Measurements from ENCODE around the gene PRR23B. TPM values are rescaled to one million over a fixed set of nuclear protein-coding genes. Genes with fewer than 3 reads are reported as not detected.

Gene PRR23B
- polyA plus RNA-seq, 1 donor from 2014 or later: not detected

DNA sequence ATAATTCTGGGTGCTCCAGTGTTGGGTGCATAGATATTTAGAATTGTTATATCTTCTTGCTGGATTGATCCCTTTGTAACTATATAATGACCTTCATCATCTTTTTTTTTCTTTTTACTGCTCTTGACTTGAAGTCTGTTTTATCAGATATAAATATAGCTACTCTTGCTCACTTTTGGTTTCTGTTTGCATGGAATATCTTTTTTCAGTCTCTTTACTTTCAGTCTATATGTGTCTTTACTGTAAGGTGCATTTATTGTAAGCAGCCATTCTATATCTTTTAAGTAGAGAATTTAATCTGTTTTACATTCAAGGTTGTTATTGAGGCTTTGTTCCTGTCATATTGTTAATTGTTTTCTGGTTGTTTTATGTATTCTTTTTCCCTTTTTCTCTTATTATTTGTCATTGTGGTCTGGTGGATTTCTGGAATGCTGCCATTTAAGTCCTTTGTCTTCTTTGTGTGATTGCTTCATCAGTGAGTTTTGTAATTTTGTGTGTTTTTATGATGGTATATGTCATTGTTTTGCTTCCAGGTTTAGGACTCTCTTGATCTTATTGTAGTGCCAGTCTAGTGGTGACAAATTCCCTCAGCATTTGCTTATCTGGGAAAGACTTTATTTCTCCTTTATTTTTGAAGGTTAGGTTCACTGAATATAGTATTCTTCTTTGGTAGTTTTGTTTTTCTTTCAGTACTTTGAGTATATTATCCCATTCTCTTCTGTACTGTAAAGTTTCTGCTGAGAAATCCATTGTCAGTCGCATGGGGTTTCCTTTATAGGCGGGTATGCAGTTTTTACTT, 32.3 kb upstream of the PRR23B start:
- no peaks in the 10 kb centered on the region for H3K27me3 ChIP-seq (ENCODE audit: insufficient read depth, low read depth, low read length)
- H2AFZ ChIP-seq (ENCODE audit: low read depth, low read length): no peak overlapping the region
- H3F3A ChIP-seq (ENCODE audit: insufficient read depth, low read length, poor library complexity, severe bottlenecking): no peaks in the 10 kb centered on the region

DNA sequence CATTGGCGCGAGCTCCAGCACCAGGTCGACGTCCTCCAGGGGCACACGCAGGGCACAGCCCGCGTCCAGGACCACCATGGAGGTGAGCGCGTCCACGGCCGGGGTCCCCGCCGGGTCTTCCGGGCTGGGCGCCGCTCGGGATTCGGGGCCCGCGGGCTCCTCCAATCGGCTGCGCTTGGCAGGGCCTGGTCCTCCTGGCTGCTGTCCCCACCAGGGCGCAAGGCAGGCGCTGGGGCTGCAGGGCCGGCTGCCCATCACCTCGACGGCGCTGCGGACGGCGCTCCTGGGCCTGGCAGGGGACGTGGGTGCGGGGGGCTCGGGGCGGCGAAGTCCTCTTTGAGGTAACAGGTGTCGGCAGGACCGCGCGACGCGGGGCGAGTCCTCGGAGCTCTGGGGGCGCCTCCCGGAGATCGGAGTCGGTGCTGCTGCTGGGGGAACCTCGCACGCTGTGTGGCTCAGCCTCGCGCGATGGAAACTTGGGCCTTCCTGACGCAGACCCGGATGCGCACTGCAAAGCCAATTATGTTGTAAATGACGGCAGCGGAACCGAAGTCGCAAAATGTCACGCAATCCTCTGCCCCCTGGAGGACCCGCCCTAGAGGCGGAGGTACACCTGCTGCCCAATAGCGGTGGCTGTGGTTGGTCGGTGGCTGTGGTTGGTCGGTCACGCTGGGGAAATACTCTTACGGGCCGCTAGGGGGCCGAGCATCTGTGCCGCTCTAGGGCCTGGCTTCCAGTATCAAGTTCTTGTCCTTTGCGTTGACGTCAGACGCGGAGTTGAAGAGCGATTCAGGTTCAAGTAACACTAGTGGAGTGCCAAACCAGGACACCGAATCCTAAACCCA, 23.9 kb upstream of the PRR23B start, which contains the start of gene PRR23C:
PRR23C (minus strand) TSS at position 527 of the 845 bp plus-strand sequence; CDS start at position 255, 272 bp downstream.
- no peak for TF ChIP-seq MXI1 (conservative IDR thresholded peaks at IDR 0.05; ENCODE audit: poor library complexity, severe bottlenecking)
- TF ChIP-seq POLR2AphosphoS5 (IDR thresholded peaks at IDR 0.05): no peak
- no peak for TF ChIP-seq TAF1 (IDR thresholded peaks at IDR 0.05; ENCODE audit: low read depth)
- no peak for TF ChIP-seq CTCF (IDR thresholded peaks at IDR 0.05; ENCODE audit: poor library complexity, severe bottlenecking)
- TF ChIP-seq SMC3 (conservative IDR thresholded peaks at IDR 0.05; ENCODE audit: poor library complexity): no peak
- no peak for TF ChIP-seq EP300 (conservative IDR thresholded peaks at IDR 0.05; ENCODE audit: poor library complexity, severe bottlenecking)
- TF ChIP-seq REST (IDR thresholded peaks at IDR 0.05; ENCODE audit: borderline replicate concordance): no peak
- TF ChIP-seq EZH2 (IDR thresholded peaks at IDR 0.05; ENCODE audit: borderline replicate concordance, insufficient read depth, low read length, poor library complexity, severe bottlenecking): no peak
- TF ChIP-seq RAD21 (conservative IDR thresholded peaks at IDR 0.05): no peak
- no peak within 1 kb of the TSS for H3K27ac ChIP-seq (ENCODE audit: low read length)

More for the DNA sequence above, 32.3 kb upstream of the PRR23B start:
- Histone ChIP-seq H3K9ac (ENCODE audit: low read length) (no peak overlapping the region), H3K9me3 (ENCODE audit: low read length) (peaks cover 6% of the 10 kb centered on the region), H3K27ac (ENCODE audit: low read length) (no peak overlapping the region), H4K20me1 (ENCODE audit: insufficient read depth) (no peaks in the 10 kb centered on the region), H3K4me3 (ENCODE audit: low read length) (no peak overlapping the region), H3K9me2 (ENCODE audit: insufficient read depth, low read length) (no peaks in the 10 kb centered on the region), H3K36me3 (ENCODE audit: insufficient read depth, low read length) (no peaks in the 10 kb centered on the region), H3K4me2 (ENCODE audit: low read length) (no peak overlapping the region), H3K79me2 (replicated peaks; ENCODE audit: insufficient read depth, low read length) (no peaks in the 10 kb centered on the region)
- TF ChIP-seq SMC3 (conservative IDR thresholded peaks at IDR 0.05; ENCODE audit: poor library complexity) (no peak), EZH2 (IDR thresholded peaks at IDR 0.05; ENCODE audit: borderline replicate concordance, insufficient read depth, low read length, poor library complexity, severe bottlenecking) (no peak), RAD21 (conservative IDR thresholded peaks at IDR 0.05) (no peak), MXI1 (conservative IDR thresholded peaks at IDR 0.05; ENCODE audit: poor library complexity, severe bottlenecking) (no peak)

More for the DNA sequence above, 23.9 kb upstream of the PRR23B start, which contains the start of gene PRR23C:
- no peaks in the 10 kb centered on the region for H3K9me3 ChIP-seq (ENCODE audit: low read length)
- no peak within 1 kb of the TSS for H3K4me2 ChIP-seq (ENCODE audit: low read length)
- no peak within 1 kb of the TSS for H3K9ac ChIP-seq (ENCODE audit: low read length)
- H3K79me2 ChIP-seq (replicated peaks; ENCODE audit: insufficient read depth, low read length): no peaks in the 10 kb centered on the region
- no peak within 1 kb of the TSS for H3K4me3 ChIP-seq (ENCODE audit: low read length)
- H2AFZ ChIP-seq (ENCODE audit: low read depth, low read length): no peak within 1 kb of the TSS
- H4K20me1 ChIP-seq (ENCODE audit: insufficient read depth): no peaks in the 10 kb centered on the region
- H3K9me2 ChIP-seq (ENCODE audit: insufficient read depth, low read length): no peaks in the 10 kb centered on the region
- no peaks in the 10 kb centered on the region for H3F3A ChIP-seq (ENCODE audit: insufficient read depth, low read length, poor library complexity, severe bottlenecking)
- no peaks in the 10 kb centered on the region for H3K36me3 ChIP-seq (ENCODE audit: insufficient read depth, low read length)
- no peaks in the 10 kb centered on the region for H3K27me3 ChIP-seq (ENCODE audit: insufficient read depth, low read depth, low read length)
